Renal cortical epithelial cell (primary cell): ENCODE data around the gene AP1S3. TPM values are rescaled to one million over a fixed set of nuclear protein-coding genes. Genes with fewer than 3 reads are reported as not detected.
"Not testable (repeated sequence)": the region's sequence is repeated elsewhere in the genome, so short reads cannot be mapped to it uniquely, and the experiment has no call there.

Experiments used
- DNase-seq: peaks from one replicate; pipeline ENCODE4 v3.0.0-alpha.2; 2011; ENCODE audit warnings: low read depth
- total RNA-seq: library from RNA; depleted of rRNA; stranded (reverse); fragments of >200 nt; gene quantifications from 2 replicates; pipeline ENCODE4 v1.2.3, GENCODE V29; 2014

The AP1S3 gene
- total RNA-seq, 1 donor from 2014 or later: 48.0 TPM

- DNase-seq: no peak
These were observed 16.0 kb upstream of the AP1S3 start for GRCh38 chr2:223853425-223853837.

- DNase-seq: no peak
These were observed 15.0 kb upstream of the AP1S3 start for GRCh38 chr2:223852281-223852795.

- DNase-seq: no peak
These were observed 10.0 kb upstream of the AP1S3 start for GRCh38 chr2:223847410-223847809.

- peak; percentile 79 for DNase-seq
These were observed 9.1 kb upstream of the AP1S3 start for GRCh38 chr2:223846515-223846914.

GRCh38 chr2:223841436-223842190 lies 4.2 kb upstream of the AP1S3 start:
- no peak for DNase-seq

- peak; percentile 53 for DNase-seq
These were observed 1.5 kb downstream of the AP1S3 start for GRCh38 chr2:223835701-223836532.

- DNase-seq: no peak
These were observed 3.0 kb downstream of the AP1S3 start for GRCh38 chr2:223834431-223834830.

GRCh38 chr2:223832241-223832903 lies 5.0 kb downstream of the AP1S3 start:
- DNase-seq: no peak

- no peak for DNase-seq
These were observed 8.3 kb downstream of the AP1S3 start for GRCh38 chr2:223829128-223829527.

GRCh38 chr2:223828314-223828713 lies 9.1 kb downstream of the AP1S3 start:
- no peak for DNase-seq

DNA sequence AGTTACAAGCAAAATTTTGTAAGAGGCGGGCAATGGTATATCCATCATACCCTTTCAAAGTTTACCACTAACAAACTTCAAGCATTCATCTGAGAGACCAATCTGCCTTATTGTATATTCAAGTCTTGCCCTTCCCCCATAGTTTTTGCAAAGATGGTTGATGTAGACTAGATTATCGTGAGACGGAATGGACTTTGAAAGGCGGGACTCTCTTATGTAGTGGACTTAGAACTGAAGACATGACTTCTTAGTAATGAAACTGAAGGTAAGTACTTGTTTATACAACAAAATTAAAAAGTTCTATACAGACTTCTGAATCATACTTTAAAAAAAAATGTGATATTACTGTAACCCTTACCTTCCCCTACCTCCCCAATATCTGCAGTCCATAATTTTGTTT lies 10.4 kb downstream of the AP1S3 start:
- DNase-seq: no peak

DNA sequence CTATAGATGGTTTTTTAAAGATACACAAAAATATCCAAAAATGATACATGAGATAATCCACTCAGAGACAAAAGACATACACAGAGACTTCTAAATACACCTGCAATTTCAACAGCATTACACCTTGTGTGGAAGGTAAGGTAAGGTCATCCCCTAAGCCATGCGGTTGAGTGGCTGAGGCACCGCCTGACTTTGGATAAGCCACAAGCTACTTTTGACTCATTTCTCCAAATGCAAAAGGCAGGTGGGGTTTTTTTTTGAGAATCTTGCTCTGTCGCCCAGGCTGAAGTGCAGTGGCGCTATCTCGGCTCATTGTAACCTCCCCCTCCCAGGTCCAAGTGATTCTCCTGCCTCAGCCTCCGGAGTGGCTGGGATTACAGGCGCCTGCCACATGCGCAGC lies 13.1 kb downstream of the AP1S3 start:
- DNase-seq: no peak

DNA sequence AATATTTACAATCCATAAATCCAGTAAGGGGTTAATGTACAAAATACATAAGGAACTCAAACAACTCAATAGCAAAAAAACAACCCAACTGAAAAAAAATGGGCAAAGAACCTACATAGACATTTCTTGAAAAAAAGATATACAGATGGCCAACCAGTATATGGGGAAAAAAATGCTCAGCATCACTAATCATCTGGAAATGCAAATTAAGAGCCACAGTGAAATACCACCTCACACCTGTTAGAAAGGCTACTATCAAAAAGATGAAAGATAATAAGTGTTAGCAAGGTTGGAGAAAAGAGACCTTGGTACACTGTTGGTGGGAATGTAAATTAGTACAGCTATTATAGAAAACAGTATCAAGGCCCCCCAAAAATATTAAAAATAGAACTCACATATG lies 14.6 kb downstream of the AP1S3 start:
- no peak for DNase-seq

DNA sequence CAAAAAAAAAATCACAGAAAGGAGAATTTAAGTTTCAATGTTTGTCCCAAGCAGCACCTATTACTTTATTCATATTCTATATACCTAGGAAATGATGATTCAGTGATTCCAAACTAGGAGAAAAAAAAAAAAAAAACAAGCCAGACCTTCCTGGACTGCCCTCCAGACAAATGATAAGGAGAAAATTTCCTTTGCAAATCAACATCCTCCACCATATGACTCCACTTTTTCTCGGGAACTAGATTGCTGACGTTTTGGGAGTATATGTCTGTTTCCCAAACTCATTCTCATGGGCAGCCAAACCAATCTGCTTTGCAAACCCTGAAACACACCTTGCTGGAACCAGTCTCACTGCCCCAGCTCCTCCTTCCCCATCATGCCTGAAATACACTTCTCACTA lies 16.8 kb downstream of the AP1S3 start:
- no peak for DNase-seq

- DNase-seq: no peak
These were observed 17.5 kb downstream of the AP1S3 start for GRCh38 chr2:223819891-223820290.

- peak; percentile 98 for DNase-seq
These were observed 21.4 kb downstream of the AP1S3 start for GRCh38 chr2:223815884-223816570.

DNA sequence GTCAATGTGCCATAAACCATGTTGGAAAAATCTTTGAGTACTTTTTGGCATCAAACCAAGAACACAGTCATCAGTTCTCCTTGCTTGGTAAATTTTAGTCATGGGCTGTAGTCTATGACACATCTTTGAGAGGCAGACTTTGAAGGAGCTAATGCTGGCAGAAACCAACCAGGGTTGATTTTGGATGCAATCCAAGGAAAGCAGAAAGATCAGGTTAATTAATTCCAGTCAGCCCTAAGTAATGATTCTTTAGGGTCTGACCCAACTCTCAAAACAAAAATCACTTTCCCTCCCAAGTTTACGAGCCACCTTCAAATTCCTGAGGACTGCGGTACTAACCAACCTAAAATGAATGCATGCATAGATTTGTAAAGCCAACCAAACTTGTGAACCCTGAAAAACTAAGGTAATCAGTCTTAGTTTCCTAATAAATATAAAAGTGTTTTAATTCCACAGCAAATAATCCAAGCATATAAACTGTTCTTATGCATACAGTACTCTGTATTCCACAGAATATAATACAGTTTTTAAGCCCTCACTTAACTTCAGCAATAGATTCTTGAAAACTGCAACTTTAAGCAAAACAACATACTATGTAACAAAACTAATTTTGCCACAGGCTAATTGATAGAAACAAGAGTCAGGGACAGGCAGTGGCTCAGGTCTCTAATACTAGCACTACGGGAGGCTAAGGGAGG lies 22.0 kb downstream of the AP1S3 start:
- DNase-seq: peak; percentile 100

- DNase-seq: not testable (repeated sequence)
These were observed 22.6 kb downstream of the AP1S3 start for GRCh38 chr2:223814764-223815163.

GRCh38 chr2:223813329-223813728 lies 24.1 kb downstream of the AP1S3 start:
- no peak for DNase-seq

- no peak for DNase-seq
These were observed 25.6 kb downstream of the AP1S3 start for GRCh38 chr2:223811757-223812156.

DNA sequence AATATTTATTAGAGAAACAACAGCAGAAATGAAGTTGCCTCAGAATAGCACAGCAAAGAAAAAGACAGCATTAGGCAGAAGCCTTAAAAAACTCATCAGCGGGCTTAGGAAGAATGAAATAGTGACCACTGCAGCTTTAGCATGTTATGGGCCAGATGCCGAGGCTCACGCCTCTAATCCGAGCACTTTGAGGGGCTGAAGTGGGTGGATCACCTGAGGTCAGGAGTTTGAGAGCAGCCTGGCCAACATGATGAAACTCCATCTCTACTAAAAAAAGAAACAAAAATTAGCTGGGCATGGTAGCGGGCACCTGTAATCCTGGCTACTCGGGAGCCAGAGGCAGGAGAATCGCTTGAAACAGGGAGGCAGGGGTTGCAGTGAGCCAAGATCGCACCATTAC lies 32.4 kb downstream of the AP1S3 start:
- no peak for DNase-seq
